ENCODE measurements around the gene INPP1. TPM values are rescaled to one million over a fixed set of nuclear protein-coding genes. Genes with fewer than 3 reads are reported as not detected.
A peak's percentile ranks its signal among the peaks of the same experiment; 100 is the strongest.

Gene INPP1
- polyA plus RNA-seq, 1 donor (not counting 4 experiments of a cell fraction or from before 2014, with no cell fraction given) = 6.3 TPM

DNA sequence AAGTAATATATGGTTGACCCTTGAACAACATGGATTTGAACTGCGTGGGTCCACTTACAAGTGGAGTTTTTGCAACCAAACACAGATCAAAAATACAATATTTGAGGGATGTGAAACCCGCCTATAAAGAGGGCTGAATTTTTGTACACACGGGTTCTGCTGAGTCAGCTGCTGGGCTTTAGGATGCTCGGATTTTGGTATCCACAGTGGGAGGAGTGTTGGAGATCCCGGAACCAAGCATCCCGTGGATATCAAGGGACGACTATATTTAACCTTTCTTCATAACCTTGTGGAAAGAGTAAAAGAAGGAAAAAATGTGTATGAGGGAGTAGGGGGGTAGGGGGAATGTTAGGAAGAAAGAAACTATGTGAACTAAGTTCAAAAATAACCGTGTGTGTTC, 10.0 kb upstream of the INPP1 start:
- Histone ChIP-seq H3K4me3 (ENCODE audit: control insufficient read depth in 2 of 3, extremely low read depth in 1 of 3, insufficient read depth in 2 of 3, low read depth in 1 of 3, low read length in 3 of 3) (no peak overlapping the region), H3K4me1 (ENCODE audit: control insufficient read depth, extremely low read depth, insufficient read depth, low read length) (peaks cover 14% of the 10 kb centered on the region), H4K20me1 (ENCODE audit: control insufficient read depth, extremely low read depth, insufficient read depth, low read length) (no peaks in the 10 kb centered on the region), H3K27ac (ENCODE audit: control insufficient read depth, insufficient read depth, low read length) (no peak overlapping the region), H3K36me3 (ENCODE audit: control insufficient read depth in 2 of 2, extremely low read depth in 1 of 2, insufficient read depth in 2 of 2, low read length in 2 of 2) (no peaks in the 10 kb centered on the region), H3K9me3 (ENCODE audit: control insufficient read depth, low read depth, low read length) (no peaks in the 10 kb centered on the region), H2AFZ (ENCODE audit: control insufficient read depth, low read length) (no peak overlapping the region), H3K27me3 (ENCODE audit: control insufficient read depth, extremely low read depth, insufficient read depth, low read length) (no peaks in the 10 kb centered on the region), H3K9me1 (ENCODE audit: control insufficient read depth, extremely low read depth, insufficient read depth, low read length) (no peaks in the 10 kb centered on the region), H3K79me2 (ENCODE audit: control insufficient read depth, insufficient read depth, low read length) (no peaks in the 10 kb centered on the region), H3K4me2 (ENCODE audit: control insufficient read depth, extremely low read depth, insufficient read depth, low read depth, low read length) (peak overlapping the region; percentile 58), H3K9ac (ENCODE audit: control insufficient read depth, extremely low read depth, insufficient read depth, low read length) (no peak overlapping the region)
- FAIRE-seq (no peak), DNase-seq (ENCODE audit: low read depth, low spot score) (no peak)
- dilution Hi-C loops (cut with MboI; ENCODE audit: extremely low pct_ligation_motif_present, low sequenced_read_pairs) = no loop called here
- TF ChIP-seq, protein P1, sequence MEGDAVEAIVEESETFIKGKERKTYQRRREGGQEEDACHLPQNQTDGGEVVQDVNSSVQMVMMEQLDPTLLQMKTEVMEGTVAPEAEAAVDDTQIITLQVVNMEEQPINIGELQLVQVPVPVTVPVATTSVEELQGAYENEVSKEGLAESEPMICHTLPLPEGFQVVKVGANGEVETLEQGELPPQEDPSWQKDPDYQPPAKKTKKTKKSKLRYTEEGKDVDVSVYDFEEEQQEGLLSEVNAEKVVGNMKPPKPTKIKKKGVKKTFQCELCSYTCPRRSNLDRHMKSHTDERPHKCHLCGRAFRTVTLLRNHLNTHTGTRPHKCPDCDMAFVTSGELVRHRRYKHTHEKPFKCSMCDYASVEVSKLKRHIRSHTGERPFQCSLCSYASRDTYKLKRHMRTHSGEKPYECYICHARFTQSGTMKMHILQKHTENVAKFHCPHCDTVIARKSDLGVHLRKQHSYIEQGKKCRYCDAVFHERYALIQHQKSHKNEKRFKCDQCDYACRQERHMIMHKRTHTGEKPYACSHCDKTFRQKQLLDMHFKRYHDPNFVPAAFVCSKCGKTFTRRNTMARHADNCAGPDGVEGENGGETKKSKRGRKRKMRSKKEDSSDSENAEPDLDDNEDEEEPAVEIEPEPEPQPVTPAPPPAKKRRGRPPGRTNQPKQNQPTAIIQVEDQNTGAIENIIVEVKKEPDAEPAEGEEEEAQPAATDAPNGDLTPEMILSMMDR (optimal IDR thresholded peaks at IDR 0.05 in 1 of 3, IDR thresholded peaks at IDR 0.05 in 1 of 3, conservative IDR thresholded peaks at IDR 0.05 in 1 of 3; ENCODE audit: extremely low read depth in 1 of 3, insufficient read depth in 2 of 3, low read length in 3 of 3) = no peak
- TF ChIP-seq EZH2 (IDR thresholded peaks at IDR 0.05; ENCODE audit: low read length) = no peak

DNA sequence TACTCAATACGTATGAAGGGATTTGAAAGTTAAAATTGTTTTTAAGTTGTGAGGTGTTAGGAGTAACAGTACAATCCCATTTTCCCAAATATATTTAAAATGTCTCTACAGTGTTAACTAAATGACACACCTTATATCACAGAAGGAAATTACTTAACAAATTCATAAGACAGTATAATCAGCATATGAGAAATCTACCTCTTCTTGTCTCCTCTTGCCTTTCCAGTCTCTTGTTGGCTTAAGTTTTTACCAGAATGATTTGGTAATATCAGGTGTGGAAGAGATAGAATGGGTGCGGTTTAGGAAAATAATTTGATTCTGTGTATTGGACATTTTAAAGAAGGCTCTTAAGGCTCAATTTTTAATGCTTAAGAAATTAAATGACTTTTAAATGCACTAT, 9.5 kb upstream of the INPP1 start:
- dilution Hi-C loops (cut with MboI; ENCODE audit: extremely low pct_ligation_motif_present, low sequenced_read_pairs) = no loop called here
- H3K4me2 ChIP-seq (ENCODE audit: control insufficient read depth, extremely low read depth, insufficient read depth, low read depth, low read length) = peak overlapping the region; percentile 58
- no peak overlapping the region for H3K9ac ChIP-seq (ENCODE audit: control insufficient read depth, extremely low read depth, insufficient read depth, low read length)

More for the DNA sequence above, 9.5 kb upstream of the INPP1 start:
- Histone ChIP-seq H3K79me2 (ENCODE audit: control insufficient read depth, insufficient read depth, low read length) (no peaks in the 10 kb centered on the region), H3K27me3 (ENCODE audit: control insufficient read depth, extremely low read depth, insufficient read depth, low read length) (no peaks in the 10 kb centered on the region), H3K4me1 (ENCODE audit: control insufficient read depth, extremely low read depth, insufficient read depth, low read length) (peaks cover 14% of the 10 kb centered on the region), H2AFZ (ENCODE audit: control insufficient read depth, low read length) (no peak overlapping the region), H3K4me3 (ENCODE audit: control insufficient read depth in 2 of 3, extremely low read depth in 1 of 3, insufficient read depth in 2 of 3, low read depth in 1 of 3, low read length in 3 of 3) (no peak overlapping the region), H3K9me1 (ENCODE audit: control insufficient read depth, extremely low read depth, insufficient read depth, low read length) (no peaks in the 10 kb centered on the region), H3K9me3 (ENCODE audit: control insufficient read depth, low read depth, low read length) (no peaks in the 10 kb centered on the region), H3K36me3 (ENCODE audit: control insufficient read depth in 2 of 2, extremely low read depth in 1 of 2, insufficient read depth in 2 of 2, low read length in 2 of 2) (no peaks in the 10 kb centered on the region), H4K20me1 (ENCODE audit: control insufficient read depth, extremely low read depth, insufficient read depth, low read length) (no peaks in the 10 kb centered on the region), H3K27ac (ENCODE audit: control insufficient read depth, insufficient read depth, low read length) (no peak overlapping the region)
- FAIRE-seq (peak; percentile 34), DNase-seq (ENCODE audit: low read depth, low spot score) (no peak)
- TF ChIP-seq, protein P1 (optimal IDR thresholded peaks at IDR 0.05 in 1 of 3, IDR thresholded peaks at IDR 0.05 in 1 of 3, conservative IDR thresholded peaks at IDR 0.05 in 1 of 3; ENCODE audit: extremely low read depth in 1 of 3, insufficient read depth in 2 of 3, low read length in 3 of 3) = no peak
- no peak for TF ChIP-seq EZH2 (IDR thresholded peaks at IDR 0.05; ENCODE audit: low read length)
